ENCODE measurements around the gene IRF2BPL.

Gene IRF2BPL

GRCh38 chr14:77035267-77035666 is 6.8 kb upstream of the IRF2BPL start:
- no peak for DNase-seq
- H3K4me3 ChIP-seq (ENCODE audit: control insufficient read depth in 1 of 7, extremely low read depth in 1 of 7, insufficient read depth in 4 of 7, low read depth in 2 of 7, low read length in 6 of 7) = no peak overlapping the region
- H3K27ac ChIP-seq (ENCODE audit: insufficient read depth in 1 of 2, low read depth in 1 of 2, low read length in 2 of 2, poor library complexity in 1 of 2, severe bottlenecking in 2 of 2) = no peak overlapping the region
- CTCF ChIA-PET = interaction anchor here (1.0 to 35.8 kb wide), 4 partner anchors 9 to 118 kb away, joined by 3 to 421 read pairs (median 8); no protein-coding TSS in a partner anchor
- H3K4me1 ChIP-seq (ENCODE audit: control extremely low read depth in 1 of 4, control insufficient read depth in 4 of 4, insufficient read depth in 4 of 4, low read length in 3 of 4) = peaks cover 24 to 90% (median 59%) of the 10 kb centered on the region in 4 experiments
- H3K27me3 ChIP-seq (replicated peaks in 2 of 5; ENCODE audit: control insufficient read depth in 4 of 5, insufficient read depth in 5 of 5, low read length in 4 of 5) = no peaks in the 10 kb centered on the region
- POLR2A ChIA-PET = no interaction called here
- no peaks in the 10 kb centered on the region for H3K9me3 ChIP-seq (ENCODE audit: control extremely low read depth in 1 of 5, control insufficient read depth in 4 of 5, insufficient read depth in 2 of 5, low read depth in 1 of 5, low read length in 4 of 5)
- no peaks in the 10 kb centered on the region for H3K36me3 ChIP-seq (ENCODE audit: control insufficient read depth in 4 of 4, insufficient read depth in 4 of 4, low read length in 3 of 4)
- 93% methylated on average over 4 of the region's 4 CpGs for WGBS (ENCODE audit: insufficient coverage)

- POLR2A ChIA-PET = interaction anchor here (1.3 to 1.7 kb wide), 3 partner anchors 8 to 29 kb away, joined by 3 to 6 read pairs (median 5); no protein-coding TSS in a partner anchor
- Histone ChIP-seq H3K27ac (ENCODE audit: insufficient read depth in 1 of 2, low read depth in 1 of 2, low read length in 2 of 2, poor library complexity in 1 of 2, severe bottlenecking in 2 of 2) (peak overlapping the region; percentile 94 to 95), H3K27me3 (replicated peaks in 2 of 5; ENCODE audit: control insufficient read depth in 4 of 5, insufficient read depth in 5 of 5, low read length in 4 of 5) (no peaks in the 10 kb centered on the region), H3K4me3 (ENCODE audit: control insufficient read depth in 1 of 7, extremely low read depth in 1 of 7, insufficient read depth in 4 of 7, low read depth in 2 of 7, low read length in 6 of 7) (peak overlapping the region; percentile 4 to 74 (median 63)), H3K36me3 (ENCODE audit: control insufficient read depth in 4 of 4, insufficient read depth in 4 of 4, low read length in 3 of 4) (no peaks in the 10 kb centered on the region), H3K4me1 (ENCODE audit: control extremely low read depth in 1 of 4, control insufficient read depth in 4 of 4, insufficient read depth in 4 of 4, low read length in 3 of 4) (peaks cover 16 to 87% (median 53%) of the 10 kb centered on the region in 4 experiments), H3K9me3 (ENCODE audit: control extremely low read depth in 1 of 5, control insufficient read depth in 4 of 5, insufficient read depth in 2 of 5, low read depth in 1 of 5, low read length in 4 of 5) (no peaks in the 10 kb centered on the region)
- WGBS (ENCODE audit: insufficient coverage) = 2% methylated on average over 26 of the region's 37 CpGs
- CTCF ChIA-PET = interaction anchor here (1.0 to 35.8 kb wide), 7 partner anchors 8 to 117 kb away, joined by 3 to 421 read pairs (median 4); no protein-coding TSS in a partner anchor
- peak; percentile 73 to 91 (median 84) for DNase-seq
Measured at GRCh38 chr14:77033622-77034589, 5.4 kb upstream of the IRF2BPL start.

- peaks cover 15 to 82% (median 48%) of the 10 kb centered on the region in 4 experiments for H3K4me1 ChIP-seq (ENCODE audit: control extremely low read depth in 1 of 4, control insufficient read depth in 4 of 4, insufficient read depth in 4 of 4, low read length in 3 of 4)
- 27% methylated on average over 33 of the region's 50 CpGs for WGBS (ENCODE audit: insufficient coverage)
Measured at GRCh38 chr14:77032844-77033621, 4.5 kb upstream of the IRF2BPL start.

GRCh38 chr14:77032491-77032843 is 4.0 kb upstream of the IRF2BPL start:
- CTCF ChIA-PET = interaction anchor here (0.9 to 35.8 kb wide), 5 partner anchors 12 to 115 kb away, joined by 3 to 421 read pairs (median 3); no protein-coding TSS in a partner anchor
- no peaks in the 10 kb centered on the region for H3K27me3 ChIP-seq (replicated peaks in 2 of 5; ENCODE audit: control insufficient read depth in 4 of 5, insufficient read depth in 5 of 5, low read length in 4 of 5)
- peak overlapping the region in 1 of 2 experiments; percentile 95 for H3K27ac ChIP-seq (ENCODE audit: insufficient read depth in 1 of 2, low read depth in 1 of 2, low read length in 2 of 2, poor library complexity in 1 of 2, severe bottlenecking in 2 of 2)
- peak overlapping the region in 2 of 7 experiments; percentile 64 to 72 for H3K4me3 ChIP-seq (ENCODE audit: control insufficient read depth in 1 of 7, extremely low read depth in 1 of 7, insufficient read depth in 4 of 7, low read depth in 2 of 7, low read length in 6 of 7)
- WGBS (ENCODE audit: insufficient coverage) = 75% methylated on average over 11 of the region's 12 CpGs
- H3K36me3 ChIP-seq (ENCODE audit: control insufficient read depth in 4 of 4, insufficient read depth in 4 of 4, low read length in 3 of 4) = no peaks in the 10 kb centered on the region
- DNase-seq = no peak
- no peaks in the 10 kb centered on the region for H3K9me3 ChIP-seq (ENCODE audit: control extremely low read depth in 1 of 5, control insufficient read depth in 4 of 5, insufficient read depth in 2 of 5, low read depth in 1 of 5, low read length in 4 of 5)
- POLR2A ChIA-PET = interaction anchor here (1.7 kb wide), 1 partner anchor 11 kb away, joined by 5 read pairs; no protein-coding TSS in a partner anchor
- peaks cover 13 to 79% (median 45%) of the 10 kb centered on the region in 4 experiments for H3K4me1 ChIP-seq (ENCODE audit: control extremely low read depth in 1 of 4, control insufficient read depth in 4 of 4, insufficient read depth in 4 of 4, low read length in 3 of 4)

More at GRCh38 chr14:77032844-77033621, 4.5 kb upstream of the IRF2BPL start:
- H3K27me3 ChIP-seq (replicated peaks in 2 of 5; ENCODE audit: control insufficient read depth in 4 of 5, insufficient read depth in 5 of 5, low read length in 4 of 5) = no peaks in the 10 kb centered on the region
- no peaks in the 10 kb centered on the region for H3K9me3 ChIP-seq (ENCODE audit: control extremely low read depth in 1 of 5, control insufficient read depth in 4 of 5, insufficient read depth in 2 of 5, low read depth in 1 of 5, low read length in 4 of 5)
- no peaks in the 10 kb centered on the region for H3K36me3 ChIP-seq (ENCODE audit: control insufficient read depth in 4 of 4, insufficient read depth in 4 of 4, low read length in 3 of 4)
- ChIA-PET CTCF (interaction anchor here (0.9 to 35.8 kb wide), 7 partner anchors 9 to 116 kb away, joined by 3 to 421 read pairs (median 4); no protein-coding TSS in a partner anchor), POLR2A (interaction anchor here (1.3 to 1.7 kb wide), 3 partner anchors 9 to 28 kb away, joined by 3 to 6 read pairs (median 5); no protein-coding TSS in a partner anchor)
- H3K4me3 ChIP-seq (ENCODE audit: control insufficient read depth in 1 of 7, extremely low read depth in 1 of 7, insufficient read depth in 4 of 7, low read depth in 2 of 7, low read length in 6 of 7) = peak overlapping the region; percentile 4 to 74 (median 63)
- DNase-seq = peak; percentile 75 to 91 (median 88)
- peak overlapping the region; percentile 94 to 95 for H3K27ac ChIP-seq (ENCODE audit: insufficient read depth in 1 of 2, low read depth in 1 of 2, low read length in 2 of 2, poor library complexity in 1 of 2, severe bottlenecking in 2 of 2)

- DNase-seq = no peak
- CTCF ChIA-PET = interaction anchor here (0.9 to 35.8 kb wide), 7 partner anchors 12 to 149 kb away, joined by 3 to 421 read pairs (median 3); no protein-coding TSS in a partner anchor
- H3K4me3 ChIP-seq (ENCODE audit: control insufficient read depth in 1 of 7, extremely low read depth in 1 of 7, insufficient read depth in 4 of 7, low read depth in 2 of 7, low read length in 6 of 7) = no peak overlapping the region
- H3K27me3 ChIP-seq (replicated peaks in 2 of 5; ENCODE audit: control insufficient read depth in 4 of 5, insufficient read depth in 5 of 5, low read length in 4 of 5) = no peaks in the 10 kb centered on the region
- H3K9me3 ChIP-seq (ENCODE audit: control extremely low read depth in 1 of 5, control insufficient read depth in 4 of 5, insufficient read depth in 2 of 5, low read depth in 1 of 5, low read length in 4 of 5) = no peaks in the 10 kb centered on the region
- peaks cover 9 to 74% (median 45%) of the 10 kb centered on the region in 4 experiments for H3K4me1 ChIP-seq (ENCODE audit: control extremely low read depth in 1 of 4, control insufficient read depth in 4 of 4, insufficient read depth in 4 of 4, low read length in 3 of 4)
- H3K36me3 ChIP-seq (ENCODE audit: control insufficient read depth in 4 of 4, insufficient read depth in 4 of 4, low read length in 3 of 4) = no peaks in the 10 kb centered on the region
- POLR2A ChIA-PET = no interaction called here
- WGBS (ENCODE audit: insufficient coverage) = 78% methylated on average over 4 of the region's 8 CpGs
- H3K27ac ChIP-seq (ENCODE audit: insufficient read depth in 1 of 2, low read depth in 1 of 2, low read length in 2 of 2, poor library complexity in 1 of 2, severe bottlenecking in 2 of 2) = no peak overlapping the region
Measured at GRCh38 chr14:77031759-77032490, 3.4 kb upstream of the IRF2BPL start.
